GM19395 (cell line): ENCODE measurements around the gene SIRPB2.
A peak's percentile ranks its signal among the peaks of the same experiment; 100 is the strongest.

Source experiments
- ATAC-seq: cut with Tn5 transposase; IDR thresholded peaks from one replicate; pipeline ENCODE4 v1.9.1; 2021; ENCODE audit warnings: mild to moderate bottlenecking, moderate library complexity; ENCODE audit not compliant: unreplicated experiment

Gene SIRPB2

DNA sequence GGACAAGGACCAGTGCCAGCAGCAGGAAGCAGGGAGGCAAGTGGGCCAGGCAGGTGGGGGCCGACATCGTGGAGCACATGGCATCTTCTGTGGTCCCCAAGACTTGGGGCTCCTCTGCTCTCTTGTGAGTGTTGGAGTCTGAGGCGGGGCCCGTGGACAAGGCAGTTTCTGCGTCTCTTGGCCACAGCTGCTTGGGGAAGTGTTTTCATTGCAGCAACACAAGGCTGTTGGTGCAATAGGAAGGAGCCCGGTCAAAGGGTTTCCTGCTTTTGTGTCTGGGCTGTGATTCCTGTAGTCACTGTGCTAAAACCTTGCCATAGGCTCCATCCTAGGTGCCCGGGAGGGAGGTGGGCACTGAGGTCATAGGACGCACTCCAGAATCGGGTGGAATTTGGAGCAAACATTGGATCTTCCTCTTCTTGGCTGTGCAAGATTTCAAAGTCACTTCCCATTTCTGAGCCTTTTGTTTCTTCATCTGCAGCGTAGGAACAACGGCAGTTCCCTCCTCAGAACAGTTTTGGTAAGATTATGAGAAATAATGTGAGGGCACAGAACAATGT, at the start of gene SIRPB2:
TSS of gene SIRPB2 (minus strand) at position 140 of the 560 bp plus-strand sequence. CDS start at position 79, 61 bp downstream.
- ATAC-seq: no peak

DNA sequence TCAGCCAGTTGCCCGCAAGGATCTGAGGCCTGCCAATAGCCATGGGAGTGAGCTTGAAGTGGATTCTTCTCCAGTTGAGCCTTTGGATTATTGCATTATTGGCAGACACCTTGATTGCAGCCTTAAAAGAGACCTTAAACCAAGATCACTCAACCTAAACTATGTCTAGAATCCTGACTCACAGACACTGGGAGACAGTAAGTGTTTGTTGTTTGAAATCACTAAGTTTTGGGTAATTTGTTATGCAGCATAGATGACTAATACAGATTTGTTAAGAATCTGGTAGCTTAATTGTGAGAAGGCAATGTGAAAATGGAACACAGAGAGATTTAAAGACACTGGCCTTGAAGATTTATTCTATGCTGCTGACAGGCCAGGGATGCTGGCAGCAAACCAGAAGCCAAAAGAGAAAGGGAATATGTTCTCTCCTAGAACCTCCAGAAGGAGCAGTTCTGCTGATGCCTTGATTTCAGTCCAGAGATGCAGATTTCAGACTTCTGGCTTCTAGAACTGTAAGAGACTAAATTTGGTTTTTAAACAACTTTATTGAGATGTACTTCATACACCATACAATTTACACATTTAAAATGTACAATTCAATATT, 48.7 kb upstream of the SIRPB2 start:
- ATAC-seq: no peak

DNA sequence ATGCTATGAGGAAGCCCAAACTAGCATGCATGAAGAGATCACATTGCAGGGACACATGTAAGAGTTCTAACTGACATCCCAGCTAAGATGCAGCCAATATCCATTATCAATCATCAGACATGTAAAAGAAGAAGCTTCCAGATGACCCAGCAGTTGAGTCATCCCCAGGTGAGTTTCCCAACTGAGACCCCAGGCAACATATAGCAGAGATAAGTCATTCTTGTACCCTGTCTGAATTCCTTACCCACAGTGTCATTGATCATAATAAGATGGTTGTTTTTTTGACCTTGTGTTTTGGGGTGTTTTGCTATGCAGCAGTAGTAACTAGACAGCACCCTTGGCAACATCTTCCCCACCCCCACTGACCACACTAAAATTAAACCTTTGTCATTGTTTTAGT, 47.4 kb upstream of the SIRPB2 start:
- ATAC-seq: no peak

DNA sequence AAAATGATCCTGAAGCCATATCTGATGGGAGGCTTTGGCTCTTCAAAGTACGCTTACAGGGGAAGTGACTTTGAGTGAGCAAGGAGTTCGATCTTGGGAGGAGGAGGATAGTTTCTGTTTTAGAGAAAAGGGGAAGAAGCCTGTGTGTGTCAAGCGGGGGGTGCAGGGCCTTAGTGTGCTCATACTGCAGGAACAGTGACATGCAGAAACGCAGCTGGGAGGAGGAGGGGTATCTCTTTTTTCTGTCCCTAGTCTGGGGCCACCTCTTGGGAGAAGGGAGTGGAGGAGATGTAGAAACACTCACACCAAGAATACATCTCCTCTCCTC, 46.5 kb upstream of the SIRPB2 start:
- no peak for ATAC-seq

DNA sequence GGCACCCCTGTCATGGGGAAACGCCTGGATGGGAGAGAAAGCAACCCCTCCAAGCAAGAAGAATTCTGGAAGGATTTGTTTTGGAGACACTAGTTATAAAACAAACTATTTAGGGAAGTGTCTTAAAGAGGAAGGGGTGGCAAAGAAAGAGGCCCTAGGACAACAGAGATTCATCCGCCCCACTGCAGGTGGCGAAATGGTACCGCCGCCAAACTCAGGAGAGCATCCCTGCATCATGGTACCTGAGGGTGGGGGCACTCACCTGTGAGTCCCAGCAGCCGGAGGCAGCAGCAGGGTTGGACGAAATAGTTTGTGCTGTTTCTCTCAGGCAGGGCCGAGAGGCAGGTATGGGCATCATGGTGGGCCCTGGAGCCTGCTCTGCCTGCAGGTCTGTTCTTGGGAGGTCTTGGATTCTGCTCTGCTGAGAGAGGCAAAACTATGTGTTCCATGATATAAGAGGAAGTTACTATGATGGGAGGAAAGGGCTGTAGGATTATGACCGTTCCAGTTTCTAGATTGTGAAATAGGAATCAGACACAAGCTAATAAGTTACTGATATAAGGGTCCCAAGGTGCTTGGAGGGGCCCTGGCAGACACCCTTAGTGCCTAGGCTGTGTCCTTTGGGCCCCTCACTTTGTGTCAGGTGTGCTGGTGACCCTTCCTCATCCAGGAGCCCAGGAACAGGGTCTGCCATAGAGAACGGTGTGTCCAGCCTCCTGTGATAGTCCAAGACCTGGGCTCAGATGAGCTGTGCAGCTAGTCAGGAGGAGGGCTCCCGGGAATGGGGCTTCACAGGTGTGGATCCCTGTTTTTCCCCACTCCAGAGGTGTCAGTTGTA, 45.9 kb upstream of the SIRPB2 start:
- no peak for ATAC-seq

DNA sequence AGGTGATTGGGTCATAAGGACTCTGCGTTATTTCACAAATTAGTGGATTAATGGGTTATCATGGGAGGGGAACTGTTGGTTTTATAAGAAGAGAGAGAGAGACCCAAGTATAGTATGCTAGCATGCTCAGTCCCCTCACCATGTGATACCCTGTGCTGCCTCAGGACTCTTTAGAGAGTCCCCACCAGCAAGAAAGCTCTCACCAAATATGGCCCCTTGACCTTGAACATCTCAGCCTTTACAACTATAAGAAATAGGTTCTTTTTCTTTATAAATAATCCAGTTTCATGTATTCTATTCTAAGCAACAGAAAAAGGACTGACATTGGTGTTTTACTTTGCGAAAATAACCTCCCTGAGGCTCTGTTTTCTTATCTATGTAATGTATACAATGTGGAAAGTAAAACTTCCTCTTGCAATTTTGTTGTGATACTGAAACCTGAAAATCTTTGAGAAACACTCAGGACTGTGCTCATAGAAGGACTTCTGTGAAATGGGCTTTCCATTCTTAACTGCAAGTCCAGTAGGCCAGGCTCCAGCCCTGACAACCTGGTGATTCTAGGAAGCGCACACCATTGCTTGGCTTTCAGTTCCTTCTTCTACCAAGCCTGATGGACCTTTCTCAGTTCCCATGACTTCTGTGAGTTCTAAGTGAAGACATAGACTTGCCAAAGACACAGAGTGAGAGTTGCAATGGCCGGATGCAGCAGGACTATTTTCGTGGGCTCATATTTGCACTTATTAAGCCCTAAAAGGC, 44.4 kb upstream of the SIRPB2 start:
- ATAC-seq: peak; percentile 94

DNA sequence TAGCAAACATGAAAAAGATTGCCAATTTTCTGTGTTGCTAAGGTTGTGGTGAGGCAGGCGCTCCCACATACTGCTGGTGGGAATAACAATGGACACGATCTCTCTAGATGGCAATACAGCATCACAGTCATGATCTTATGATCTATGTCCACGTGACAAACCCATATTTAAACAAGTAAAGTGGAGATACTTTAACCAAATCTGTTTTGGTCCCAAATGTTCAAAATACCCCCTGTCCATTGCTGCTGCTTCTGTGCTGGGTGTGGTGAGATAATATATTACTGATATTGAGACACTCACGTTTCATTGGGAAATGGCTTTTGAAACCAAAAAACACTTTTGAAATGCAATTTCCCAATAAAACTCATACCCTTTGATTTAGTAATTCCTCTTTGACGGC, 43.3 kb upstream of the SIRPB2 start:
- ATAC-seq: no peak

DNA sequence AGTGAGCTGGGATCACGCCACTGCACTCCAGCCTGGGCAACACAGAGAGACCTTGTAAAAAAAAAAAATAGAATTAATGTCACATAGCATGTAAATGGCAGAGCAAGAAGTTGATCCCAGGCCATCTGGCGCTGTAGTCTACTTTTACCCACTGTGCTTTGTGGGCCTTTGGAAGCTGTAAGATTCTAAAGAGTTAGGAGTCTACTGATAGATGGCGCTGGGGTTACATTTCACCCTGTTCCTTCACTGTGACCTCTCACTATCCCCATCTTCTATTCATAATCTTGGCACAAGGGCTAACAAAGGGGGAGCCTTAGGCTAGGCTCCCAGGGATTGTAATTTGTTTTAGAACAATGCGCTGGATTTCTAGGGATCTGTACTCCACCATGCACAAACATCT, 41.8 kb upstream of the SIRPB2 start:
- no peak for ATAC-seq

DNA sequence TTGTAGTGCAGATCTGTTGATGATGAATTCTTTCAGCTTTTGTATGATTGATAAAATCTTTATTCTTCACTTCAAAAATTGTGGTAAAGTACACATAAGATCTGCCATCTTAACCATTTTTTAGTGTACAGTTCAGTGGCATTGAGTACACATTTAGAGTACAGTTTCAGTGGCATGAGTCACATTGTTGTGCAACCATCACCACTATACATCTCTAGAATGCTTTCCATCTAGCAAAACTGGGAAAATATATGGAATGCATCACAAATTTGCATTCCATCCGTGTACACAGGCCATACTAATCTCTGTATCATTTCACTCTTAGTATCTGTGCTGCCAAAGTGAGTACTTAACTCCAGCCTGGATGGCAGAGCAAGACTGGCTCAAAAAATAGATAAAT, 37.6 kb upstream of the SIRPB2 start:
- no peak for ATAC-seq

DNA sequence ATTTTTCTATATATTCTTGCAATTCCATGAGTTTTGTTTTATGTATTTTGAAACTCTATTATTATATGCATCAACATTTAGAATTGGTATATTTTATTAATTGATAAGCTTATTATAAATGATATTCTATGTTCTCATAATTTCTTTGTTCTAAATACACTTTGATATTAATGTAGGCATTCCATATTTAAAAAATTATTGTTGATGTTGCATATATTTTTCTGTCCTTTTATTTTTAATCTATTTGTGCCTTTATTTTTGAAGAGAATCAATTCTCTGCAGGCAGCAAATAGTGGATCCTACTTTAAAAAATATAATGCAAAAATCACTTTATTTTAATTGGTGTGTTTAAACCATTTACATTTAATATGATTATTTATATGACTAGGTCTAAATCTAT, 36.7 kb upstream of the SIRPB2 start:
- no peak for ATAC-seq

DNA sequence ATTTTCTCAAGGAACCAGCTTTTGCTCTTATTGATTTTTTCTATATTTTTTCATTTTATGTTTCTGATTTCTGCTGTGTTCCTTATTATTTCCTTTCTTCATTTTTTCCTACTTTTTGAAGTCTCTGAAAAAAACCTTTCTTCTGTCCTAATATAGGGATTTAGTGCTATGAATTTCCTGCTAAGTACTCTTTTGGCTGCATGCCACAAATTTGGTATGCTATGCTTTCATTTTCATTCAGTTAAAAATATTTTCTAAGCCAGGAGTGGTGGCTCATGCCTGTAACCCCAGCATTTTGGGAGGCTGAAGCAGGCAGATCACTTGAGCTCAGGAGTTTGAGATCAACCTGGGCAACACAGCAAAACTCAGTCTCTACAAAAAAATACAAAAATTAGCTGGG, 35.7 kb upstream of the SIRPB2 start:
- ATAC-seq: no peak

DNA sequence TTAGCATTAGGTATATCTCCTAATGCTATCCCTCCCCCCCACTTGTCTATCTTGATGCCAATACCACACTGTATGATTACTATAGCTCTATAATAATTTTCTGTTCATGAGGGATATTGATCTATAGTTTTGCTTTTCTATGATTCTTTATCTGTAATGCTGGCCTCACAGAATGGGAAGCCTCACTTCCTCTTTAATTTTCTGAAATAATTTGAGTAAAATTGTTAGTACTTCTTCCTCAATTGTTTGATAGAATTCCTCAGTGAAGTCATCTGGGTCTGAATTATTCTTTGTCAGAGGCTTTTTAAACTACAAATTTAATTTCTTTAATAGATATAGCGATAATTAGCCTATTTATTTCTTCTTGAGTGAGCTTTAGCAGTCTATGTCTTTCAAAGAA, 35.1 kb upstream of the SIRPB2 start:
- no peak for ATAC-seq

DNA sequence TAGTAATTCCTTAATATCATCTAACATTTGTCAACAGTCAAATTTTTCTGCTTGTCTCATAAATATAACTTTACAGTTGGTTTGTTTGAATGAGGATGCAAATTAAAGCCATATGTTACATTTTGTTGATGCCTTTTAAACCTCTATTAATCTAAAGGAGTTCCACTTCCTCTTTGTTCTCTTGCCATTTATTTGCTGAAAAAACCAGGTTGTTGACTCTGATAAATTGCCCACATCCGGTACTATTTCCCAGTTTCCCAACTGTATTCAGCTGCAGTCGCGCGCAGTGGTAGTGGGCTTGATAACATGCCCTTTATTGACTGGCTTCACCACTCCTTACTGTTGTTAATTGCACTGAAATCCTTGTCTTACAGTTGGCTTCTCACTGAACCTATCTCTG, 32.8 kb upstream of the SIRPB2 start:
- ATAC-seq: no peak

DNA sequence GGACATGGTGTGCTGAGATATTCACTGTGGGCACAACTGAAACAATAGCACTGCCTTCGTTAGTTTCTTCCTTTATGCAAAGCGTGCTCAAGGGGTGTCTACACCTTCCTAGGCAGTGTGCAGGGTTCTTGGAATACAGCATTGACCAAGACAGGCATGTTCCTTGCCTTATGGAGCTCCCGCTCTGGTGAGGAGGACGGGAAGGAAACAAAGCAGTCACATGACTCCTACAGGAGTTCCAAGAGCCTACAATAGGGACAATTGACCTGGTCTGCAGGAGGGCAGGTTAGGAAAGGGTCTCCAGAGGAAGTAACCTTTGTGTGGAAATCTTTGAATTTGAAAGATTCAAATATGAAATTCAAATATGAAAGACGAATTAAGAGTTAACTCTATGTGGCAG, 25.8 kb upstream of the SIRPB2 start:
- no peak for ATAC-seq

DNA sequence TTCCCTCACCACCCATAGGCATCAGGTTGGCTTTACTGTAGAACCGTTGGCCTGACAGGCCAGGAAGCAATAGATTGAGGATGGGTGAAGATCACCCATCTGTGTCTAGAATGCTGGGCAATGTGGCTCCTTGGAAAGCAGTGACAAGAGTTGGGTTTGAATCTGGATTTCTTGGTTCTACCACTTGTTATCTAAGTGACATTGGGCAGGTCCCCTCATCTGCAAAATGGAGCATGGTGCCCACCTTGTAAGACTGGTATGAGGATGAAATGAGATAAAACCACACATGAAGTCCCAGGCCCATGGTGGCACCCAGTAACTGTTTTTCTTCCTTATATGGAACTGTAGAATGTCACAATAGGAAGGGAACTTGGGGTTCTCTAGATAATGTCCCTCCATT, 22.6 kb upstream of the SIRPB2 start:
- no peak for ATAC-seq

DNA sequence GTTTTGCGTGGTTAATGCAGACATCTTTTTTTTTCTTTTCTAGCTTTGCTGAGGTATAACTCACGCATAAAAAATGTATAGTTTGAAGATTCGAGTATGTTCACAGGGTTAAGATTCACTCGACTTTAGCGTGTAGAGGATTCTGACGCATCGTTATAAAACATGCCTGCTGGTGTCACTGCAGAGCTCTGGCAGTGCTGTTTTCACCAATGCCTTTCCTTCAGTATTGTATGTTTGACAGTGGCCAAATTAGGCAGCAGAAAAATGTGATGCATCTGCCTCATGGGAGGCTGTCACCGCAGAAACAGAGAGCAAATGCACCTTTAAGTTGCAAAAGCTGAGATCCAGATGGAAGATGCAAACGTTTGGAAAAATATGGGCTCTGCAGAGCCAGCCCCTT, 18.0 kb upstream of the SIRPB2 start:
- no peak for ATAC-seq

DNA sequence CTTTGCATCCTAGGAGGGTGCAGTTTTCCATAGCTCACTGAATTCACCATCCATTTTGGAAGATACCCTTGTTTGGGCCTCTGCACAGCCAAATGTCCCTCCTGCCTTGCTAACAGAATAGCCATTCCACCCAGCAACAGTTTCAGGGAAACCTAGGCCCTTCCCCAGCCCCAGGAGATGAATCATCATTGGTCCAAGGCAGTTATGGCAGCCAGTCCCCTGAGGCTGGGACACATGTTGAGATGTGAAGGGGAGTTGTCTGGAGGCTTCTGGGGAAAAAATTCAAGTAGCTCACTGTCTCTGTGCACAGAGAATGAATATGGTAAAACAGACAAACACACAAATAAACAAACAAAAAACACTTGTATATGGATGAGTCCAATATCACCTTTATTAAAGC, 17.4 kb upstream of the SIRPB2 start:
- no peak for ATAC-seq

DNA sequence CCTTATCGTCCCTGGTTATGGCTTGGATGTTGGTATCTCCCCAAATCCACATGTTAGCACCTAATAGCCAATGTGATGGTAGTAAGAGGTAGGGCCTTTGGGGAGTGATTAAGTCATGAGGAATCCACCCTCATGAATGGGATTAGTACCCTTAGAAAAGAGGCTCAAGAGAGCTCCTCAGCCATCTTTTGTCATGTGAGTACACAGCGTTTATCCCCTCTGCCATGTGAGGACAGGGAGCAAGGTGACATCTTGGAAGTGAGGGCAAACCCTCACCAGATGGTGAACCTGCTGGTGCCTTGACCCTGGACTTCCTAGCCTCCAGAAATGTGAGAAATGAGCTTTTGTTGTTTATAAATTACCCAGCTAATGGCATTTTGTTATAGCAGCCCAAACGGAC, 16.1 kb upstream of the SIRPB2 start:
- ATAC-seq: no peak

DNA sequence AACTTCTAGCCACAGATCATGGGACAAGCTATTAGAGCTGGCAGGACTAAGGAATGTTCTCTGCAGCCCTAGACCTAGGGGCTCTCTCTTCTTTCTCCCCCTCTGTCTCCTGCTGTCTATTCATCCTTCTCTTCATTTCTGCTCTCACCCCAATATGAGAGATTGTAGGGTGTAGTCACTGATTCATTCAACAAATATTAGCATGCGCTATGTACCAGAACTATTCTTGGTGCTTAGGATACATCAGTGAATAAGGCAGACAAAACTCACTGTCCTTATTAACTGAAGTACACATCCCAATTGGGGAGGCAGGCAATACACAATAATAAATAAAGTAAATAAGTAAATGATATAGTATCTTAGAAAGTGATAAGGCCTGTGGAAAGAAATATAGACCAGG, 14.7 kb upstream of the SIRPB2 start:
- ATAC-seq: no peak

DNA sequence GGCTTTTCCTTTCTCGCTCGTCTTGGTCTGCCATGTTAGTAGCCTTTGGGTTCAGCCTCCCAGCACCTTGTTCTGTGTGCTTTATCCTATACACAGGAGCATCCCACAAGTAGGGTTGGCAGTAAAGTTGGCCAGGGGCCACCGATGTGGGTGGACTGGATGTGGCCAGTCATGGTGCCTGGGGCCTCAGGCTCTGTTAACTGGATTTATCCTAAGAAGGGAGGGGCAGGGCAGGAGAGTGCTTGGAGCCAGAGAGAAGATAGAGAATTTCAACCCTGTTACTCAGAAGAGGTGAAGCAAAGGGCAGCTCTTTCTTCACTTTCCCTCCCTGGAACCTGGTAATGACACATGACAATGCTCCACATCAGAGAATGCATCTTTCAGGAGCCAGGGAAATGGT, 14.1 kb upstream of the SIRPB2 start:
- ATAC-seq: no peak

DNA sequence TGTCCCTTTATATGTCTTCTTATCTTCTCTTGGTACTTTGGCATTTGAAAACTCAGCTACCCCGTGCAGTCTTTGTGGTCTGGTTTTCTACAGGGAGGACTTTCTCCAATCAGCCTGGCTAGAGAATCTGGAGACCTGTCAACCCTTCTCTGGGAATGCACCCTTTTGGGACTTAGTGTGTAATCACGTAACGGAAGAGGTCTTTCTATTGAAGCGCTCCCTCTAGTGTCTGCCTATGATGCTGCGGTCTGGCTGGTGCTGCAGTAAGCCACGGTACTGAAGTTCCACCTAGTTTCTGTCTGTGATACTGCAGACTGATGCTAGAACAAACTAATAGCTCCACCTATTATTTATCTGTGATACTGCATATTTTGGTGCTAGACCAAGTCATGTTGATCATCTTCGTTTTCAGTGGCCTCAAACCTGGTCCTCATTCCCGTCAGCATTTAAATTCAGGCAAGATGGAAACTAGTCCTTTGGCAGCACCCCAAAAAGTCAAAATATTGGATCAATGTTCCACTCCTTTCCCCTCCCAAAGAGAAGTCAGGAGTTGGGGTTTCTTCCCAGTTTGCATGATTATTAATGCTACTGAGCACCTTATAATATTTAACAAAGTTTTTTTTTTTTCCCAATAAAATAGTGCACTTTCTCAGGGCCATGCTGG, 12.5 kb upstream of the SIRPB2 start:
- peak; percentile 95 for ATAC-seq
